DOHH2 (cell line): ENCODE measurements around the gene CLPSL1.

Experiments
- EZH2phosphoT487 ChIP-seq: fragments of 200-600 bp; sonication (generic); IDR thresholded peaks from 2 replicates; pipeline ENCODE4 v1.6.1; 2017; ENCODE audit warnings: borderline replicate concordance, mild to moderate bottlenecking, antibody characterized with exemption, low read length, moderate library complexity, mixed read lengths
- TF ChIP-seq, protein P1 (sequence below): fragments of 200-600 bp; sonication (generic); IDR thresholded peaks from one replicate; pipeline ENCODE4 v1.5.1; 2014; ENCODE audit warnings: antibody characterized with exemption, mild to moderate bottlenecking, low read depth, low read length; ENCODE audit not compliant: poor library complexity, severe bottlenecking

DNA sequence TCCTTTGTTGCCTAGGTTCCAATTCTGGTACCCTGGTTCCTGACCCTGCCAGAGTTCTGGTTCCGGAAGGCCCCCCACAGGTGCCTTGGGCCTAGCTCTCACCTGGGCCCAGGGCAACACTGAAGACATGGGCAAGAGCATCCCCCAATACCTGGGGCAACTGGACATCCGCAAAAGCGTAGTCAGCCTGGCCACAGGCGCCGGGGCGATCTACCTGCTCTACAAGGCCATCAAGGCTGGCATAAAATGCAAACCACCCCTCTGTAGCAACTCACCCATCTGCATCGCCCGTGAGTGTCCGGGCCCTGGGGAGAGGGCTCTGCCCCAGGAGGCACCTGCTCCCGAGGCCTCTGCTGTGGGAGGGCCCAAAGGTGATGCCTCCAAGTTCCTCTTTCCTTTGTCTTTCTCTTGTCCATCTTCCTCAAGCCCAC lies 43.8 kb upstream of the CLPSL1 start, which contains the start of gene ARMC12:
- TF ChIP-seq, protein P1, sequence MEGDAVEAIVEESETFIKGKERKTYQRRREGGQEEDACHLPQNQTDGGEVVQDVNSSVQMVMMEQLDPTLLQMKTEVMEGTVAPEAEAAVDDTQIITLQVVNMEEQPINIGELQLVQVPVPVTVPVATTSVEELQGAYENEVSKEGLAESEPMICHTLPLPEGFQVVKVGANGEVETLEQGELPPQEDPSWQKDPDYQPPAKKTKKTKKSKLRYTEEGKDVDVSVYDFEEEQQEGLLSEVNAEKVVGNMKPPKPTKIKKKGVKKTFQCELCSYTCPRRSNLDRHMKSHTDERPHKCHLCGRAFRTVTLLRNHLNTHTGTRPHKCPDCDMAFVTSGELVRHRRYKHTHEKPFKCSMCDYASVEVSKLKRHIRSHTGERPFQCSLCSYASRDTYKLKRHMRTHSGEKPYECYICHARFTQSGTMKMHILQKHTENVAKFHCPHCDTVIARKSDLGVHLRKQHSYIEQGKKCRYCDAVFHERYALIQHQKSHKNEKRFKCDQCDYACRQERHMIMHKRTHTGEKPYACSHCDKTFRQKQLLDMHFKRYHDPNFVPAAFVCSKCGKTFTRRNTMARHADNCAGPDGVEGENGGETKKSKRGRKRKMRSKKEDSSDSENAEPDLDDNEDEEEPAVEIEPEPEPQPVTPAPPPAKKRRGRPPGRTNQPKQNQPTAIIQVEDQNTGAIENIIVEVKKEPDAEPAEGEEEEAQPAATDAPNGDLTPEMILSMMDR = no peak
- no peak for TF ChIP-seq EZH2phosphoT487
